ENCODE data around the gene ATF3.
"Not testable (repeated sequence)": the region's sequence is repeated elsewhere in the genome, so short reads cannot be mapped to it uniquely, and the experiment has no call there.

ATF3 gene

GRCh38 chr1:212629450-212630157 is 21.0 kb downstream of the ATF3 start:
- no peak for DNase-seq

GRCh38 chr1:212630158-212630900 is 21.8 kb downstream of the ATF3 start:
- no peak for DNase-seq

- DNase-seq: no peak
These were observed 24.6 kb downstream of the ATF3 start for GRCh38 chr1:212633161-212633560.

- DNase-seq: no peak
These were observed 25.7 kb downstream of the ATF3 start for GRCh38 chr1:212634252-212634651.

GRCh38 chr1:212635141-212635631 is 26.6 kb downstream of the ATF3 start:
- no peak for DNase-seq

GRCh38 chr1:212637902-212638301 is 29.3 kb downstream of the ATF3 start:
- no peak for DNase-seq

- DNase-seq: no peak
These were observed 30.1 kb downstream of the ATF3 start for GRCh38 chr1:212638492-212639151.

- not testable (repeated sequence) for DNase-seq
These were observed 31.0 kb downstream of the ATF3 start for GRCh38 chr1:212639524-212639923.

- DNase-seq: no peak
These were observed 31.8 kb downstream of the ATF3 start for GRCh38 chr1:212640223-212640878.

GRCh38 chr1:212641956-212642355 is 33.4 kb downstream of the ATF3 start:
- DNase-seq: no peak

- no peak for DNase-seq
These were observed 35.3 kb downstream of the ATF3 start for GRCh38 chr1:212643877-212644276.

GRCh38 chr1:212644866-212645545 is 36.4 kb downstream of the ATF3 start:
- no peak for DNase-seq

- DNase-seq: no peak
These were observed 37.3 kb downstream of the ATF3 start for GRCh38 chr1:212645546-212646543.

- no peak for DNase-seq
These were observed 38.0 kb downstream of the ATF3 start for GRCh38 chr1:212646588-212646987.

GRCh38 chr1:212647004-212647403 is 38.4 kb downstream of the ATF3 start:
- no peak for DNase-seq

- DNase-seq: no peak
These were observed 39.9 kb downstream of the ATF3 start for GRCh38 chr1:212648431-212648830.

GRCh38 chr1:212649020-212649419 is 40.5 kb downstream of the ATF3 start:
- no peak for DNase-seq

GRCh38 chr1:212650228-212650627 is 41.7 kb downstream of the ATF3 start:
- DNase-seq: no peak

GRCh38 chr1:212651521-212651920 is 43.0 kb downstream of the ATF3 start:
- no peak for DNase-seq

- DNase-seq: no peak
These were observed 43.4 kb downstream of the ATF3 start for GRCh38 chr1:212651977-212652376.

GRCh38 chr1:212652609-212653008 is 44.0 kb downstream of the ATF3 start:
- no peak for DNase-seq
